HG03025 (cell line): ENCODE measurements around the gene TAS2R8.
"Not testable (repeated sequence)": the region's sequence is repeated elsewhere in the genome, so short reads cannot be mapped to it uniquely, and the experiment has no call there.

Source experiments
- ATAC-seq: cut with Tn5 transposase; IDR thresholded peaks from one replicate; pipeline ENCODE4 v1.9.1; 2021; ENCODE audit warnings: mild to moderate bottlenecking, moderate library complexity; ENCODE audit not compliant: unreplicated experiment, low FRiP score

TAS2R8 gene, protein sequence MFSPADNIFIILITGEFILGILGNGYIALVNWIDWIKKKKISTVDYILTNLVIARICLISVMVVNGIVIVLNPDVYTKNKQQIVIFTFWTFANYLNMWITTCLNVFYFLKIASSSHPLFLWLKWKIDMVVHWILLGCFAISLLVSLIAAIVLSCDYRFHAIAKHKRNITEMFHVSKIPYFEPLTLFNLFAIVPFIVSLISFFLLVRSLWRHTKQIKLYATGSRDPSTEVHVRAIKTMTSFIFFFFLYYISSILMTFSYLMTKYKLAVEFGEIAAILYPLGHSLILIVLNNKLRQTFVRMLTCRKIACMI

DNA sequence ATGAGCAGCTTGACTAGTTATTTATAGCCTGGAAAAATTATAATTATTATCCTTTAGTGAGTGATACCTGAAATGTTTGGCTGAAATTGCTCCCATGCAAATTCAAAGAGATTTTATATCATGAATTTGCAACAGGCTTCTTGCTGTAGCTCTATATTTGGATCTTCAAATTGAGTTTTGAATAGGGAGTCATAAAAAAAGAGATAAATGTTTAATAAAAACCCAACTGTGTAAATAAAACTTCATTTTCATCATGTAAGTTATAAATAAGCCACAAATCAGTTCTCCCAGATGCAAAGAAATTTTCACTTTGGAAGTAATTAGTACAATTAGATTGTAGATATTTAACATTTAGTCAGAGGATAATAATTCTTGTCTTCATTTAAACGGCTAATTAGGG is at the start of gene TAS2R8:
TAS2R8 (minus strand) TSS at position 101 of the 400 bp plus-strand sequence. CDS start 306 bp downstream, outside the sequence.
- no peak for ATAC-seq

GRCh38 chr12:10855807-10856206 is 48.7 kb upstream of the TAS2R8 start:
- no peak for ATAC-seq

GRCh38 chr12:10853776-10854175 is 46.7 kb upstream of the TAS2R8 start:
- ATAC-seq: no peak

- ATAC-seq: no peak
Observed at GRCh38 chr12:10851243-10851858, 44.3 kb upstream of the TAS2R8 start.

DNA sequence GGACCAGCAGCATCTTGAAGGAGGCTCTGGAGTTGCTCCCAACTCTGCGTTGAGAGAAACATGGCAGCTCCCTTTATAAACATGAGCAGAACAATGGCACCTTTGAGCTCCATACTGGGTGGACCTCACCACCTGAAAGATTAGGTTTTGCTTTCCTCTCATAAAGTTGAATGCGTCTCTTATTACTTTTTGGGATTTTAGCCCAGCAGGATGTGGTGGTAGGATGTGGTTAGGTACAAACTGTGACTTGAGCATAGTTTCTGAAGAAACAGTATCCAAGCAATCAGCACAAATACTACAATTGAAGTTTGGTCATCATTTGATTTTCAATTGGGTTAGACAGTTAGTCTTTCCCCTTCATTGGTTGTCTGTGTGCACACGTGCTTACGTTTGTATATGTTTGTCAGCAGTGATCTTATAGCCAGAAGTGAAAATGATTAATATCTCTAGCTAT is 42.4 kb upstream of the TAS2R8 start, which contains the start of gene PRR4:
PRR4 (minus strand) TSS at position 51 of the 454 bp plus-strand sequence; CDS start at position 13, 38 bp downstream.
- no peak for ATAC-seq

- ATAC-seq: no peak
Observed at GRCh38 chr12:10847744-10848143, 40.7 kb upstream of the TAS2R8 start.

DNA sequence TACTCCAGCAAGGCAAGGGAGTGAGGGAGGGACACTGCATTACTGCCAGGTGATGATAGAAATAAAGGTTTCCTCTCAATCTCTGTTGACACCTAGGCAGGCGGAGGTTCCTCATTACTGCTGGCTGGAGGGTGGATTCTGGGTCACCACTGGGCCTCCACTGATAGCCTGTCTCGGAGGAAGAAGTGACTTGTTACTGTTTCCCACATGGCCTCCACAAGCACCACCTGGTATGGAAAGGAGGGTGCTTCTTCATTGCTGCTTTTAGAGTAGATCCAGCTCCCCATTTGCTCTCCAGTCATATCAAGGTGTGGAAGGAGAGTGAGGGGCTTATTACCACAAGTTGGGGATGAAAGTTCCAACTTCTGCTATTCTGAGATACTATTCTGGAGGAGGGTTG is 35.8 kb upstream of the TAS2R8 start:
- no peak for ATAC-seq

DNA sequence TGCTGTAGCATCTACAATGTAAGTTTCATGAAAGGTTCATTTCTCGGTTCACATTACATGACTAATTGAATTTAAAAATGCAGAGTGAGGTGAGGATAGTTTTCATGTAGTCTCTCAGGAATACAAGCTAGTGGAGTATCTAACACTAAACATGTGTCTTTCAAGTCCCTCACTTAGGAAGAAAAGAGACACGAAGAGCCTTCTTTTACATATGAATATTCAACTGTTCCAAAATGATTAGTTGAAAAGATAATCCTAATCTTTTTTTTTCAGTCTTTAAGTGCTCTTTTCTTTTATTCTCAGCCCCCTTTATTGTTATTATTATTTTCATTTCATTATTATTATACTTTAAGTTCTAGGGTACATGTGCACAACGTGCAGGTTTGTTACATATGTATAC is 31.4 kb upstream of the TAS2R8 start:
- ATAC-seq: no peak

GRCh38 chr12:10829994-10830393 is 22.9 kb upstream of the TAS2R8 start:
- ATAC-seq: no peak

DNA sequence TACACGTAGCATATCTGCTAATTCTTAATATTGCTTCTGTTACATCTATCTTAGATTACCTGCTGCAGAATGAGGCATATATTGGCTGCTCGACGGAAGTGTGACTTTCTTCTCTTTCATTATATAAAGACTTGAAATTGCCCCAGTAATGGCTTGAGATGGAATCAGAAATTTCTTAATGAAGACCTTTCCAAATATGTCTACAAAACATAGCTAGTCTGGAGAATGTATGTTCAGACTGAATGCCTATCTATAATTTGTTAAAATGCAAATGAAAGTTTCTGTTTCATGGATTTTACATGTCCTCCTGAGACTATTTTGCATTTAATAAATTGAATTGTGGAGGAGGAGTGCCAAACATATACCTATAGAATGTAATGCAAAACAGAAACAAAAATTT is 19.2 kb upstream of the TAS2R8 start, which contains the start of gene TAS2R10:
TAS2R10 (minus strand) TSS at position 101 of the 400 bp plus-strand sequence; CDS start at position 12, 89 bp downstream.
- no peak for ATAC-seq

- no peak for ATAC-seq
Observed at GRCh38 chr12:10824957-10825356, 17.9 kb upstream of the TAS2R8 start.

GRCh38 chr12:10811883-10812536 is 4.9 kb upstream of the TAS2R8 start:
- no peak for ATAC-seq

- ATAC-seq: no peak
Observed at GRCh38 chr12:10810068-10810467, 3.0 kb upstream of the TAS2R8 start, which contains the start of gene TAS2R9. TSS of gene TAS2R9 (minus strand) at chr12:10810168. CDS start at chr12:10810075, 93 bp downstream.

GRCh38 chr12:10802587-10802986 is 4.5 kb downstream of the TAS2R8 start, which contains the start of gene TAS2R7:
TSS of gene TAS2R7 (minus strand) at chr12:10802627. CDS start at chr12:10802570, 57 bp downstream.
- ATAC-seq: no peak

- no peak for ATAC-seq
Observed at GRCh38 chr12:10801741-10802140, 5.3 kb downstream of the TAS2R8 start.

- no peak for ATAC-seq
Observed at GRCh38 chr12:10794222-10794621, 12.9 kb downstream of the TAS2R8 start.

GRCh38 chr12:10791769-10792168 is 15.3 kb downstream of the TAS2R8 start:
- ATAC-seq: not testable (repeated sequence)

GRCh38 chr12:10783252-10783651 is 23.8 kb downstream of the TAS2R8 start:
- ATAC-seq: no peak

- no peak for ATAC-seq
Observed at GRCh38 chr12:10779103-10779502, 28.0 kb downstream of the TAS2R8 start.

- ATAC-seq: no peak
Observed at GRCh38 chr12:10771132-10771733, 35.9 kb downstream of the TAS2R8 start.

- ATAC-seq: no peak
Observed at GRCh38 chr12:10759657-10760056, 47.4 kb downstream of the TAS2R8 start.
